GM18951 (cell line): ENCODE data around the gene ASMTL.
"Not testable (repeated sequence)": the region's sequence is repeated elsewhere in the genome, so short reads cannot be mapped to it uniquely, and the experiment has no call there.

Experiments
- POLR2A ChIP-seq: IDR thresholded peaks from 4 replicates; pipeline ENCODE4 v1.6.1; 2011; ENCODE audit warnings: mild to moderate bottlenecking; ENCODE audit not compliant: insufficient read length, insufficient read depth; ENCODE audit errors: extremely low read depth
- in situ Hi-C: fragments of 300-500 bp; cut with MboI; formaldehyde crosslinking; loops from one replicate; pipeline ENCODE4 v1.12.0; 2022; ENCODE audit warnings: low sequenced_read_pairs, mixed read lengths, inconsistent platforms; ENCODE audit not compliant: unreplicated experiment

The ASMTL gene

GRCh38 chrX:1385253-1386223 is 67.2 kb downstream of the ASMTL start:
- in situ Hi-C loops = no loop called here
- peak; percentile 34 for TF ChIP-seq POLR2A

GRCh38 chrX:1384658-1385252 is 68.0 kb downstream of the ASMTL start:
- TF ChIP-seq POLR2A = peak; percentile 36
- in situ Hi-C loops = no loop called here

GRCh38 chrX:1380672-1381233 is 72.0 kb downstream of the ASMTL start:
- in situ Hi-C loops = no loop called here
- TF ChIP-seq POLR2A = no peak

- in situ Hi-C loops = no loop called here
- TF ChIP-seq POLR2A = no peak
These were observed 74.4 kb downstream of the ASMTL start for GRCh38 chrX:1378306-1378759.

GRCh38 chrX:1368385-1368698 is 84.4 kb downstream of the ASMTL start:
- no peak for TF ChIP-seq POLR2A
- in situ Hi-C loops = no loop called here

GRCh38 chrX:1366363-1366762 is 86.3 kb downstream of the ASMTL start:
- in situ Hi-C loops = not testable (repeated sequence)

- TF ChIP-seq POLR2A = no peak
- in situ Hi-C loops = no loop called here
These were observed 90.8 kb downstream of the ASMTL start for GRCh38 chrX:1361910-1362309.

GRCh38 chrX:1361275-1361674 is 91.4 kb downstream of the ASMTL start:
- in situ Hi-C loops = no loop called here
- TF ChIP-seq POLR2A = no peak

- no peak for TF ChIP-seq POLR2A
- in situ Hi-C loops = no loop called here
These were observed 92.5 kb downstream of the ASMTL start for GRCh38 chrX:1360171-1360570.

- in situ Hi-C loops = no loop called here
- TF ChIP-seq POLR2A = no peak
These were observed 93.2 kb downstream of the ASMTL start for GRCh38 chrX:1359477-1359873.

- in situ Hi-C loops = no loop called here
- no peak for TF ChIP-seq POLR2A
These were observed 93.8 kb downstream of the ASMTL start for GRCh38 chrX:1358793-1359476.

- no peak for TF ChIP-seq POLR2A
- in situ Hi-C loops = no loop called here
These were observed 94.7 kb downstream of the ASMTL start for GRCh38 chrX:1357993-1358392.

GRCh38 chrX:1355131-1356046 is 97.3 kb downstream of the ASMTL start:
- no peak for TF ChIP-seq POLR2A
- in situ Hi-C loops = no loop called here
